Upper lobe of left lung (tissue), 6 donors: Measurements from ENCODE around the gene OPCML. TPM values are rescaled to one million over a fixed set of nuclear protein-coding genes. Genes with fewer than 3 reads are reported as not detected.
A peak's percentile ranks its signal among the peaks of the same experiment; 100 is the strongest.

Source experiments
- ATAC-seq, 2 donors: fragments of 200-7000 bp; cut with Tn5 transposase; one replicate each; pipeline ENCODE4 v1.9.1; 2022; ENCODE audit warnings: mild to moderate bottlenecking in 2 of 2, moderate library complexity in 2 of 2; ENCODE audit not compliant: low FRiP score in 2 of 2
- DNase-seq, 2 donors: peaks; one replicate each; pipeline ENCODE4 v3.0.0-alpha.2; 2019 to 2020
- H3K27ac ChIP-seq, 4 donors: fragments of 200-600 bp; sonication (generic); one replicate each; pipeline ENCODE4 v1.5.1; 2016 to 2019
- H3K27me3 ChIP-seq, 4 donors: fragments of 200-600 bp; sonication (generic); one replicate each; pipeline ENCODE4 v1.5.1; 2017 to 2019
- H3K36me3 ChIP-seq, 4 donors: fragments of 200-600 bp; sonication (generic); one replicate each; pipeline ENCODE4 v1.5.1; 2016 to 2019
- H3K4me1 ChIP-seq, 4 donors: fragments of 200-600 bp; sonication (generic); one replicate each; pipeline ENCODE4 v1.5.1; 2018 to 2019
- H3K4me3 ChIP-seq, 4 donors: fragments of 200-600 bp; sonication (generic); one replicate each; pipeline ENCODE4 v1.5.1; 2017 to 2019; ENCODE audit warnings: mild to moderate bottlenecking in 2 of 4, moderate library complexity in 1 of 4
- H3K9me3 ChIP-seq, 4 donors: fragments of 200-600 bp; sonication (generic); one replicate each; pipeline ENCODE4 v1.5.1; 2018 to 2019
- CTCF ChIP-seq, 6 experiments: fragments of 450-650 bp in 4 of 6; fragments of 200-600 bp in 2 of 6; sonication (generic) in 2 of 6; IDR thresholded peaks; one replicate each; pipeline ENCODE4 v1.5.1; 2016 to 2019; ENCODE audit warnings: antibody characterized with exemption in 6 of 6
- EP300 ChIP-seq, 4 donors: sonication (generic); formaldehyde crosslinking; IDR thresholded peaks; one replicate each; pipeline ENCODE4 v1.5.1; 2017; ENCODE audit warnings: antibody characterized with exemption in 4 of 4, control low read depth in 2 of 4
- POLR2A ChIP-seq, 4 donors: fragments of 450-650 bp; IDR thresholded peaks; one replicate each; pipeline ENCODE4 v1.5.1; 2016 to 2017; ENCODE audit warnings: antibody characterized with exemption in 4 of 4, mild to moderate bottlenecking in 2 of 4
- POLR2AphosphoS5 ChIP-seq, 2 donors: sonication (generic); formaldehyde crosslinking; IDR thresholded peaks; one replicate each; pipeline ENCODE4 v1.5.1; 2017; ENCODE audit warnings: antibody characterized with exemption in 2 of 2
- WGBS, 2 donors: methylation state at CpG; one replicate each; pipeline ENCODE4 v1.1.5; 2017 to 2018; 5-methylcytosine and 5-hydroxymethylcytosine counted together
- total RNA-seq, 6 donors: library from RNA; depleted of rRNA in 4 of 6; stranded (reverse); fragments of >200 nt in 4 of 6; gene quantifications; one replicate each; pipeline versions ENCODE4 v1.1.0 to v1.2.1, GENCODE V29; 2016 to 2021
- donor health status: DM: no; HTN: no; CAD: no; lungs with moderate emphysema.
- donor health status: DM: no; HTN: yes; CAD: no; lungs with severe emphysema.

OPCML gene
- total RNA-seq, 6 donors from 2014 or later, result 0.10 TPM; not detected in 5

GRCh38 chr11:133136376-133136775, 395.9 kb downstream of the OPCML start:
- H3K4me3 ChIP-seq, result no peak overlapping the region
- TF ChIP-seq CTCF (IDR thresholded peaks at IDR 0.05) (no peak), POLR2AphosphoS5 (IDR thresholded peaks at IDR 0.05) (no peak), EP300 (IDR thresholded peaks at IDR 0.05) (no peak), POLR2A (IDR thresholded peaks at IDR 0.05) (no peak)
- WGBS, 2 donors, result 59 to 66% methylated on average over 4 of the region's 4 CpGs
- no peak for ATAC-seq
- peaks cover 0 to 10% (median 5%) of the 10 kb centered on the region in 4 donors for H3K4me1 ChIP-seq
- H3K9me3 ChIP-seq, result no peaks in the 10 kb centered on the region
- DNase-seq, result no peak
- H3K36me3 ChIP-seq, result no peaks in the 10 kb centered on the region
- H3K27ac ChIP-seq, result no peak overlapping the region
- no peaks in the 10 kb centered on the region for H3K27me3 ChIP-seq

- Histone ChIP-seq H3K36me3 (no peaks in the 10 kb centered on the region), H3K9me3 (no peaks in the 10 kb centered on the region), H3K27me3 (no peaks in the 10 kb centered on the region), H3K4me1 (peaks cover 0 to 10% (median 5%) of the 10 kb centered on the region in 4 donors), H3K4me3 (no peak overlapping the region), H3K27ac (no peak overlapping the region)
- WGBS, 2 donors, result 14 to 18% methylated on average over 9 to 11 of the region's 11 CpGs
- DNase-seq (peak in 1 of 2 donors; percentile 66), ATAC-seq (peak; percentile 79 to 81)
- TF ChIP-seq EP300 (IDR thresholded peaks at IDR 0.05) (no peak), CTCF (IDR thresholded peaks at IDR 0.05) (peak; percentile 75 to 84 (median 82))
These were observed 397.8 kb downstream of the OPCML start for GRCh38 chr11:133134314-133135173.

GRCh38 chr11:133133606-133134005, 398.7 kb downstream of the OPCML start:
- TF ChIP-seq CTCF (IDR thresholded peaks at IDR 0.05), result no peak
- no peaks in the 10 kb centered on the region for H3K27me3 ChIP-seq
- H3K36me3 ChIP-seq, result no peaks in the 10 kb centered on the region
- no peak overlapping the region for H3K4me3 ChIP-seq
- ATAC-seq (no peak), DNase-seq (no peak)
- no peaks in the 10 kb centered on the region for H3K9me3 ChIP-seq
- WGBS, 2 donors, result 65 to 72% methylated on average over 4 of the region's 4 CpGs
- no peak overlapping the region for H3K27ac ChIP-seq
- H3K4me1 ChIP-seq, result peaks cover 0 to 10% (median 5%) of the 10 kb centered on the region in 4 donors

DNA sequence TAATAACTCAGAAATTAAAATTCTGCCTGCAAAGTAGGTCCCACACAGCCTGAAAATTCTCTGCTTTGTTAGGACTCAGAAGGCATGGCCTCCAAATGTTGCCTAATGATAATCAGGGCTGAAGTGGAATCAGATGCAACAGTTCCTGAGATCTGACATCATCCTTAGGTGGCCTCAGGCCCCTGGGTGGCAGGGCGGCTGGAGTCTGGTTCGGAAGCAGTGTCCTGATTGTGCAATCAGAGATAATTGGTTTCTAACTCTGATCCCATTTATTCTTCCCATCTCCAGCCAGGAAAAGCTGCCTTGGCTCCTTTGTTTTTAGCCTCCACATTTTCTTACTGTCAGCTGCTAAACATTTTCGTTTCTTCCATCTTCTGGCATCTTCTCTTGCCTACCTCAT, 399.3 kb downstream of the OPCML start:
- Histone ChIP-seq H3K27me3 (no peaks in the 10 kb centered on the region), H3K36me3 (no peaks in the 10 kb centered on the region), H3K9me3 (no peaks in the 10 kb centered on the region), H3K4me1 (peaks cover 0 to 10% (median 5%) of the 10 kb centered on the region in 4 donors), H3K4me3 (no peak overlapping the region), H3K27ac (no peak overlapping the region)
- 66 to 76% methylated on average over 3 of the region's 3 CpGs for WGBS, 2 donors
- TF ChIP-seq POLR2A (IDR thresholded peaks at IDR 0.05) (no peak), EP300 (IDR thresholded peaks at IDR 0.05) (no peak), POLR2AphosphoS5 (IDR thresholded peaks at IDR 0.05) (no peak), CTCF (IDR thresholded peaks at IDR 0.05) (no peak)
- ATAC-seq (no peak), DNase-seq (peak in 1 of 2 donors; percentile 8)

- no peak overlapping the region for H3K4me3 ChIP-seq
- DNase-seq (no peak), ATAC-seq (no peak)
- no peaks in the 10 kb centered on the region for H3K27me3 ChIP-seq
- no peaks in the 10 kb centered on the region for H3K9me3 ChIP-seq
- 80% methylated on average over 7 of the region's 7 CpGs for WGBS, 2 donors
- H3K4me1 ChIP-seq, result no peaks in the 10 kb centered on the region
- no peak for TF ChIP-seq EP300 (IDR thresholded peaks at IDR 0.05)
- TF ChIP-seq POLR2AphosphoS5 (IDR thresholded peaks at IDR 0.05), result no peak
- TF ChIP-seq POLR2A (IDR thresholded peaks at IDR 0.05), result no peak
- TF ChIP-seq CTCF (IDR thresholded peaks at IDR 0.05), result no peak
- no peak overlapping the region for H3K27ac ChIP-seq
- H3K36me3 ChIP-seq, result no peaks in the 10 kb centered on the region
These were observed 404.6 kb downstream of the OPCML start for GRCh38 chr11:133127741-133128140.
